Articular chondrocyte of knee joint (primary cell): ENCODE data around the gene C17orf100. TPM values are rescaled to one million over a fixed set of nuclear protein-coding genes. Genes with fewer than 3 reads are reported as not detected.

Source experiments
- small RNA-seq: library from RNA; depleted of rRNA; stranded (forward); fragments of <200 nt; gene quantifications from one replicate; pipeline ENCODE3, GENCODE V24; 2012
- total RNA-seq: library from RNA; depleted of rRNA; stranded (reverse); fragments of >200 nt; gene quantifications from 2 replicates; pipeline ENCODE4 v1.2.3, GENCODE V29; 2012

Gene C17orf100
- 0.39 and 0.43 TPM in 2 replicates for total RNA-seq

DNA sequence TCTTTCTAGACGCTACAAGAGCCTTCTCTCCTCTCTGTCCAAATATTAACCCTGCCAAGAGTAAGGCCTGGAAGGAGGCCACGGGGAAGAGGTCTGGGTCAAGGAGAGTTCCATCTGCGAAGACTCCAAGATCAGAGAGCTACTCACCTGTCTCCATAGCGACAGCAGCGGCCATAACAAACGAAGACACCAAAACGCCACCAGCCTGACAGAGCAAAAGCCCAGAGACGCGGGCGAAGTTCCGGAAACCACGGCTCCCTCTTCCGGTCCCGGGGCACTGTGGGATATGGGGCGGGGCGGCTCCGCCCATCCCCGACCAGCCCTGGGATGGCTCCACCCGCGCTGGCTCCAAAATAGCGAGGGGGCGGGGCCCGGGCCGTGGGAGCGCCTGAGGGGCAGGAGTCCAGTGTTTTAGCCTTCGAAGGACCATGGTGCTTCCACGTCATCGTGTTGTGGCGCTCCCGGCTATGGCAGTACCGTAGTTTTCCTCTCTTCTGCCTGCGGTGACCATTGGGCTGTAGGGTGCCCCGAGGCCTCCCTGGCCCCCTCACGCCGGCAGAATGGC, at the start of gene C17orf100, which contains the start of gene MED31:
C17orf100 (plus strand) TSS at position 409 of the 565 bp plus-strand sequence; CDS start at position 561, 152 bp downstream.
MED31 (minus strand) TSS at position 252 of the 565 bp plus-strand sequence; CDS start at position 175, 77 bp downstream.

DNA sequence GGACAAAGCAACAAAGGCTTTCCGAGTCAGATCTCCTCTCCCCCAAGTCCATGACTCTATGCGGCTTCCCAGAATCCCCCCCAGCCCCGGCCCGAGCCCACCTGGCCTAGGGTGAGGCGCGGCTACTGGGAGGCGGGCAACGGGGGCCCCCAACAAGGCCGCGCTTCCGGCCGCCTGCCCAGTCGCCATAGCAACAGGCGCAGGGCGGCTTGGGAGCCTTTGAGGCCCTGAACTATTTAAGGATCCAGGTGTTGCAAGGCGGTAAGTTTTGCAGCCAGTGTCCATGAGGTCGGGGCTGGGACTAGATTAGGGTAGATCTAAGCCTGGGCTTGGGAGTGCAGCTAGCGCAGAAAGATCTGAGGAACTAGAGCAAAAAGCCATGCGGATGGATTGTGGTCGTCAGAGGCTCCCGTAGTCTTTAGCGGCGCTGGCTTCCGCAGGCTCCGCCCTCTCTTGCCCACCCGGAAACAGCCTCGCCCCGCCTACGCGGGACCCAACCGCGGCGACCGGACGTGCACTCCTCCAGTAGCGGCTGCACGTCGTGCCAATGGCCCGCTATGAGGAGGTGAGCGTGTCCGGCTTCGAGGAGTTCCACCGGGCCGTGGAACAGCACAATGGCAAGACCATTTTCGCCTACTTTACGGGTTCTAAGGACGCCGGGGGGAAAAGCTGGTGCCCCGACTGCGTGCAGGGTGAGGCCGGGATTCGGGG, 10.9 kb upstream of the C17orf100 start, which contains the start of the genes KIAA0753 and TXNDC17:
KIAA0753 (minus strand) TSS at position 176 of the 711 bp plus-strand sequence. CDS start 5,608 bp downstream, outside the sequence.
TXNDC17 (plus strand) TSS at position 525 of the 711 bp plus-strand sequence; CDS start at position 548, 23 bp downstream.

Small RNA genes within 50 kb of the gene (small RNA-seq; reads per million reads assigned to genes)
- gene MIR4520-1, result not detected

Other genes starting within 250 kb of the C17orf100 start
- gene AIPL1, start 216.6 kb upstream of the C17orf100 start, total RNA-seq, result 0.11 and 0.13 TPM in 2 replicates
- gene PIMREG, start 207.3 kb upstream of the C17orf100 start, total RNA-seq, result 11.4 and 17.1 TPM in 2 replicates
- 7.1 and 8.8 TPM in 2 replicates for gene PITPNM3, start 95.2 kb upstream of the C17orf100 start, total RNA-seq
- gene KIAA0753, start 11.1 kb upstream of the C17orf100 start, total RNA-seq, result 17.6 and 20.9 TPM in 2 replicates
- gene TXNDC17, start 10.7 kb upstream of the C17orf100 start, total RNA-seq, result 130 and 138 TPM in 2 replicates
- gene MED31, start 157 bp upstream of the C17orf100 start, total RNA-seq, result 9.9 and 12.4 TPM in 2 replicates
- gene SLC13A5, start 61.6 kb downstream of the C17orf100 start, total RNA-seq, result not detected in 2 replicates
- 19.2 and 33.4 TPM in 2 replicates for gene XAF1, start 104.3 kb downstream of the C17orf100 start, total RNA-seq
- 0.26 and 0.76 TPM in 2 replicates for gene FBXO39, start 124.5 kb downstream of the C17orf100 start, total RNA-seq
- not detected in 2 replicates for gene TEKT1, start 180.0 kb downstream of the C17orf100 start, total RNA-seq